Nephron (organoid): ENCODE results near the gene ZDHHC14.

Experiments used
- H3K27ac Mint-ChIP-seq, 3 experiments: 2 replicates each; pipeline ENCODE4 v1.8.0; 2020; ENCODE audit warnings: mixed read lengths in 3 of 3, mild to moderate bottlenecking in 2 of 3, moderate library complexity in 1 of 3
- H3K27me3 Mint-ChIP-seq: 2 replicates; pipeline ENCODE4 v1.8.0; 2021; ENCODE audit warnings: low read depth, mild to moderate bottlenecking, moderate library complexity, mixed read lengths
- H3K36me3 Mint-ChIP-seq: 2 replicates; pipeline ENCODE4 v1.8.0; 2020; ENCODE audit warnings: low read depth, mixed read lengths
- H3K4me1 Mint-ChIP-seq: 2 replicates; pipeline ENCODE4 v1.8.0; 2020; ENCODE audit warnings: mixed read lengths
- H3K4me3 Mint-ChIP-seq, 3 experiments: 2 replicates each; pipeline ENCODE4 v1.8.0; 2020; ENCODE audit warnings: mild to moderate bottlenecking in 3 of 3, mixed read lengths in 3 of 3, moderate library complexity in 2 of 3
- H3K9me3 Mint-ChIP-seq: 2 replicates; pipeline ENCODE4 v1.8.0; 2020; ENCODE audit warnings: mixed read lengths
- TF ChIP-seq, protein P1 (sequence below), 3 experiments: fragments of 200-600 bp; sonication (generic); IDR thresholded peaks; one replicate each; pipeline ENCODE4 v1.5.0; 2021; ENCODE audit warnings: antibody characterized with exemption in 3 of 3; ENCODE audit not compliant: unreplicated experiment in 3 of 3

ZDHHC14 gene

DNA sequence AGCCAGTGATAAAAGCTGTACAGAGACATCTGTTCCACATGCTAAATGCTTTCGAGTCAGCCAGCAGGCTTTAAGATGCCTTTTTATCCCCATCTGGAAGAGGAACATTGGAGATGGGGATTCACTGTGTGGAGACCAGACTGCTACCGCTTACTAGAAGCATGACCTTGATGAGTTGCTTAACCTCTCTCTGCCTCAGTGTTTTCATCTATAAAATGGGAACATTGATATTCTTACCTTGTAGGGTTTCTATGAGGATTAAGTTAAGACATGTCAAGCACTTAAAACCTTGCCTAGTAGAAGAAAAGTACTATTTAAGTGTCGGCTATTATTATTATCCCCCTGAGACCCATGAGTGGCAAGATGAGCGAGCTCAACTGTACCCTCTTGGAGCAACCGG is 276.8 kb downstream of the ZDHHC14 start:
- TF ChIP-seq, protein P1, sequence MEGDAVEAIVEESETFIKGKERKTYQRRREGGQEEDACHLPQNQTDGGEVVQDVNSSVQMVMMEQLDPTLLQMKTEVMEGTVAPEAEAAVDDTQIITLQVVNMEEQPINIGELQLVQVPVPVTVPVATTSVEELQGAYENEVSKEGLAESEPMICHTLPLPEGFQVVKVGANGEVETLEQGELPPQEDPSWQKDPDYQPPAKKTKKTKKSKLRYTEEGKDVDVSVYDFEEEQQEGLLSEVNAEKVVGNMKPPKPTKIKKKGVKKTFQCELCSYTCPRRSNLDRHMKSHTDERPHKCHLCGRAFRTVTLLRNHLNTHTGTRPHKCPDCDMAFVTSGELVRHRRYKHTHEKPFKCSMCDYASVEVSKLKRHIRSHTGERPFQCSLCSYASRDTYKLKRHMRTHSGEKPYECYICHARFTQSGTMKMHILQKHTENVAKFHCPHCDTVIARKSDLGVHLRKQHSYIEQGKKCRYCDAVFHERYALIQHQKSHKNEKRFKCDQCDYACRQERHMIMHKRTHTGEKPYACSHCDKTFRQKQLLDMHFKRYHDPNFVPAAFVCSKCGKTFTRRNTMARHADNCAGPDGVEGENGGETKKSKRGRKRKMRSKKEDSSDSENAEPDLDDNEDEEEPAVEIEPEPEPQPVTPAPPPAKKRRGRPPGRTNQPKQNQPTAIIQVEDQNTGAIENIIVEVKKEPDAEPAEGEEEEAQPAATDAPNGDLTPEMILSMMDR (IDR thresholded peaks at IDR 0.05; ENCODE audit: unreplicated experiment in 3 of 3), result no peak
- peaks cover 22% of the 10 kb centered on the region for H3K4me1 Mint-ChIP-seq
- no peaks in the 10 kb centered on the region for H3K36me3 Mint-ChIP-seq
- H3K4me3 Mint-ChIP-seq, result no peak overlapping the region
- no peaks in the 10 kb centered on the region for H3K9me3 Mint-ChIP-seq
- no peak overlapping the region for H3K27ac Mint-ChIP-seq
- peaks cover 37% of the 10 kb centered on the region for H3K27me3 Mint-ChIP-seq

DNA sequence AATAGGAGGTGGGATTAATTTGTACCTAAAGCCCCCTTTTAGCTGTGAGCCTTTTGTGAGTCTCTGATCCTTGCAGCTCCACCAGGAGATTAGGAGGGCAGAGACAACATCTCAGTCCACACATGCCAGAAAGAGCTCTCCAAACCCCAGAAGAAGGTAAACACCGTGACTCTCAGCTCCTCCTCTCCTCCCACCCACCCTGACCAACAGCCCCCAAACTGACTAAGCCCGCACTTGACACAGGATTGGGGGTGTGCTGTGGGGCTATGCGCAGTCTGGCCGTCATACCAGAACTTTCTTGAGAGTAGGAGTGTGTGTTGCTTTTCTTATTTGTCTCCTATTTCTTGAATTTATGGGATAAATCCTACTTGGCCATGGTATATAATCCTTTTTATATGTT is 277.3 kb downstream of the ZDHHC14 start:
- no peak overlapping the region for H3K4me3 Mint-ChIP-seq
- no peaks in the 10 kb centered on the region for H3K9me3 Mint-ChIP-seq
- TF ChIP-seq, protein P1 (IDR thresholded peaks at IDR 0.05; ENCODE audit: unreplicated experiment in 3 of 3), result no peak
- H3K27me3 Mint-ChIP-seq, result peaks cover 32% of the 10 kb centered on the region
- peaks cover 16% of the 10 kb centered on the region for H3K4me1 Mint-ChIP-seq
- peak overlapping the region in 1 of 3 experiments; percentile 17 for H3K27ac Mint-ChIP-seq
- no peaks in the 10 kb centered on the region for H3K36me3 Mint-ChIP-seq

DNA sequence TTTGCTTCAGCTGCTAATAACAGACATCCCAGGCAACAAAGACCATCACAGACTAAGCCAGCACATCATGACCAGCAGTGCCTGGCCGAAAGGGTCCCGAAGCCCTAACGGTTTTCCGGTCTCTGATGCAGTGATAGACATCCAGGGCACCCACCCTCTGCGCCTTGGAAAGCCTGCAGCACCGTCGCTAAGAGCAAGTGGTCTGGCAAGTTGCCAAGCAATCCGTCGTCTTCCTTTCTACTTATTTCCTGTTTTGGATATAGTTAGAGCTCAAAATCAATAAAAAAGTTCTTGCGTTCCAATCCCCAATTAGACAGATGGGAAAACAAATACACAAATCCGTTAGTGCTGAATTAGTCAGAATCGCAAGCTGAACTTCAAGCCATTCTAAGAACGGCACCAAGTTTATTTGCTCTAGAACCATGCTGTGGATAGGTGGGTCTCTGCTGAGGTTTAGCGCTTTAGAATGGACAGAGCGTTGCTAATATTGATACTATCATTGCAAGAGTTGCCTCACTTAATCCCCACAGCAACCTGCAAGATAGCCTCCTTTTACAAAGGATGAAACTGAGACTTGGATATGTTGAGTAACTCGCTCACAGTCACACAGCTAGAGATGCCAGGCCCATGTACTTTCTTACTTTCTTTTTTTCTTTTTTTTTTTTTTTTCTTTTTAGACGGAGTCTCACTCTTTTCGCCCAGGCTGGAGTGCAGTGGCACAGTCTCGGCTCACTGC is 278.7 kb downstream of the ZDHHC14 start:
- Mint-ChIP-seq H3K4me3 (no peak overlapping the region), H3K27ac (peak overlapping the region in 1 of 3 experiments; percentile 10), H3K9me3 (peaks cover 6% of the 10 kb centered on the region), H3K4me1 (peaks cover 12% of the 10 kb centered on the region), H3K36me3 (peaks cover 9% of the 10 kb centered on the region), H3K27me3 (peaks cover 18% of the 10 kb centered on the region)
- TF ChIP-seq, protein P1 (IDR thresholded peaks at IDR 0.05; ENCODE audit: unreplicated experiment in 3 of 3), result no peak

DNA sequence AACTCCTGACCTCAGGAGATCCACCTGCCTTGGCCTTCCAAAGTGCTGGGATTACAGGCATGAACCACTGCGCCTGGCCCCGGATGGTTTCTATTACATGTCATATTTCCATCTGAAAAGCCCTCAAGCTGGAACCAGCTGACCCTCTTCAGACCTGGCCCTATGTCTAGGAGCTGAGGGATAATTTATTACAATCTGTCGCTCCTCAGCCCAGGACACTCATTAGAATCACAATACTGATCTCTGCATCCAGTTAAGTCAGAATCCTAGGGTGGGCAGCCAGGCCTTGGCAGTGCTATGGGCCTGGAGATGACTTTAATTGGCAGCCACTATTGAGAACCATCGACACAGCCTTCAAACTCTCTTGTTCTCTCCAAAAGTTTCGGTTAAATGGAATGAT is 279.4 kb downstream of the ZDHHC14 start:
- H3K27ac Mint-ChIP-seq, result peak overlapping the region in 1 of 3 experiments; percentile 31
- H3K36me3 Mint-ChIP-seq, result peaks cover 13% of the 10 kb centered on the region

DNA sequence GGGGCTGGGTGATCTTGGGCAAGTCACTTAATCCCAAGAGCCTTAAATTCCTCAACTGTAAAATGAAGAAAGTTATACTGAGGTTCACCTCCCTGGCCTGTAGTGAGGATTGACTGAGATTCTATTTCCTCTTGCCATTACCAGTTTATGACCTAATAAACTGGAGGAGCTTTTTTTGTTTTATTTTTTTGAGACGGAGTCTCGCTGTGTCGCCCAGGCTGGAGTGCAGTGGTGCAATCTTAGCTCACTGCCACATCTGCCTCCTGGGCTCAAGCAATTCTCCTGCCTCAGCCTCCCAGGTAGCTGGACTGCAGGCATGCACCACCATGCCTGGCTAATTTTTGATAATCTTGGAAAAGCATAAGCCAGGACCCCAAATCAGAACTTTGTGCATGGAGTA is 280.7 kb downstream of the ZDHHC14 start:
- Mint-ChIP-seq H3K27ac (peak overlapping the region in 1 of 3 experiments; percentile 31), H3K27me3 (peaks cover 6% of the 10 kb centered on the region), H3K9me3 (peaks cover 9% of the 10 kb centered on the region), H3K4me1 (peaks cover 17% of the 10 kb centered on the region), H3K36me3 (peaks cover 13% of the 10 kb centered on the region), H3K4me3 (no peak overlapping the region)
- TF ChIP-seq, protein P1 (IDR thresholded peaks at IDR 0.05; ENCODE audit: unreplicated experiment in 3 of 3), result no peak

More for the DNA sequence above, 279.4 kb downstream of the ZDHHC14 start:
- Mint-ChIP-seq H3K9me3 (peaks cover 9% of the 10 kb centered on the region), H3K4me1 (peaks cover 12% of the 10 kb centered on the region), H3K4me3 (no peak overlapping the region), H3K27me3 (peaks cover 11% of the 10 kb centered on the region)
- TF ChIP-seq, protein P1 (IDR thresholded peaks at IDR 0.05; ENCODE audit: unreplicated experiment in 3 of 3), result no peak

DNA sequence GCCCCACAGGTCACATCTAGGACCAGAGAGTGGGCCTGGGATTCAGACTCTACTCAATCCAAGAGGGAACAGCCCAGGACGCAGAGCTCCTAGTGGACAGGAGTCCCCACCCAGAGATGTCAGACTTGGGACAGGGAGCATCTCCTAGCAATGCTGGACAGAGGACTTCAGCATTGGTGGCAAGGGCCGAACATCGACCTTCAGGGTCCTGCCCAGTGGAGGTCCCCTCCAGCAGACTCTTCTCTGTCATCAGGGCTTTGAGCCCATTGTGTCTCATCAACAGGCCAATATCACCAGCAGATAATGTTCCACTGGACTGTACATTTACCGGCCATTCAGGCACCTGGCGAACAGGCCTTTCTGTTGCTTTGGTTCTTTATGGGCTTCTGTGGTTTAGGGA is 282.3 kb downstream of the ZDHHC14 start:
- Mint-ChIP-seq H3K4me3 (no peak overlapping the region), H3K27me3 (peaks cover 8% of the 10 kb centered on the region), H3K36me3 (peaks cover 13% of the 10 kb centered on the region), H3K27ac (no peak overlapping the region), H3K9me3 (peaks cover 9% of the 10 kb centered on the region), H3K4me1 (peaks cover 23% of the 10 kb centered on the region)
- TF ChIP-seq, protein P1 (IDR thresholded peaks at IDR 0.05; ENCODE audit: unreplicated experiment in 3 of 3), result no peak
